HuH-7.5 (cell line): ENCODE results near the gene MAST2.

Experiments
- DNase-seq: peaks from one replicate; pipeline ENCODE4 v3.0.0; 2011; ENCODE audit warnings: low spot score

MAST2 gene

GRCh38 chr1:45982359-45982758, 178.9 kb downstream of the MAST2 start:
- no peak for DNase-seq

GRCh38 chr1:45983967-45984366, 180.6 kb downstream of the MAST2 start:
- no peak for DNase-seq

DNA sequence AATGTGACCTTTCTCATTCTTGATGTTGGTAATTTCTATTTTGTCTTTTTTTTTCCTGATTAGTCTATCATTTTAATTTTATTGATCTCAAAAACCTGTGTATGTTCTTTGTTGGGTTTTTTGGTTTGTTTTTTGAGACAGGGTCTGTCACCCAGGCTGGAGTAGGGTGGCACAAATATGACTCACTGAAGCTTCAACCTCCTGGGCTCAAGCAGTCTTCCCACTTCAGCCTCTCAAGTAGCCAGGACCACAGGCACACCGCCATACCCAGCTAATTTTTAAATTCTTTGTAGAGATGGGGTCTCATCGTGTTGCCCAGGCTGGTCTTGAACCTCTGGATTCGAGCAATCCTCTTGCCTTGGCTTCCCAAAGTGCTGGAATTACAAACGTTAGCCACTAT, 183.8 kb downstream of the MAST2 start:
- DNase-seq = no peak

GRCh38 chr1:45989249-45989648, 185.8 kb downstream of the MAST2 start:
- no peak for DNase-seq

GRCh38 chr1:45994423-45994822, 191.0 kb downstream of the MAST2 start:
- DNase-seq = no peak

DNA sequence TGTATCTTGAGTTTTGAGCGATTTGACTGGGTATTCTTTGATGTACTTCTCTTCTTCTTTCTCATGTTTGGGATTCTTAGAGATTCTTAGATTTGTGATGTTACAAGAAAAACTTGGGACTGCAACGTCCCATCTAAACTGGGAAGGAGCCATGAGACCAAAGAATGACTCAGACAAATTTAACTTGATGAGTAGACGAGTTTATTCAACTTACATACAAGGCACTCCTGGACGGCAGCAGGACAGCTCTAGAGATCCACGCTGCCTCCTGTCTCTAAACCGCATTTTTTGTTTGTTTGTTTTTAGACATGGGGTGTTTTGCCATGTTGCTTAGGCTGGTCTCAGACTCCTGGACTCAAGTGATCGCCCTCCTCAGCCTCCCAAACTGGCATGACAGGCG, 191.9 kb downstream of the MAST2 start:
- DNase-seq = no peak

GRCh38 chr1:45998020-45998617, 194.7 kb downstream of the MAST2 start:
- no peak for DNase-seq

GRCh38 chr1:45999507-45999906, 196.1 kb downstream of the MAST2 start:
- no peak for DNase-seq

DNA sequence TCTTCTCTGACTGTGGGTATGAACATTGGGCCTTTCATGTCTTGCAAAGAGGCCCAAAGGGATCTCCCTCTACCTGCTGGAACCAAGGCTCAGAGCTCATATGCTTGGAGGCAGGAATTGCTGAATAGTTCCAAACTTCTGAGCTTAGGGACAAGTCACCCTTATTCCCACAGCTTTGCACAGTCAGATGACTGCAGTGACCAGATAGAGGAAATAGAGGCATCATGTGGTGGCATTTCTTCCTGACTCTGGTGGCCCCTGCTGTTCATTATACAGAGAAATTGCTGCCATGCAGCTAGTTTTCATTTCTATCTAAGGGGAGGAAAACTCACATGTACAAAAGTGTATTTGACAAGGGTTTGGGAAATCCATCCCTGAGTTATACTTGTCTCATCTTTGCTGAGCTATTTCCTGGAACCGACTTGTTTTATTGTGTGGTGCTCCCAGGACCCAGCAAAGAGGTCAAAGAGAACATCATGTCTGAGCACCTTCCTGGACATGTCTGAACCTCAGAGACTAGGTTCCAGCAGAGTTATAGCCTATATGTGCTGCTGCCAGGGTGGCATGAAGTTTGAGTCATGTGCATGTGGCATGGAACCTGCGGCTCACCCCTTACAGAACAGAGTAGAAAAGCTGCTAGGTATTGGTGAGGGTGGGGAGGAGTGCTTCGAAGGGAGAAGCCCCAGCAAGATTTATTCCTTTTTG, 197.8 kb downstream of the MAST2 start:
- no peak for DNase-seq

DNA sequence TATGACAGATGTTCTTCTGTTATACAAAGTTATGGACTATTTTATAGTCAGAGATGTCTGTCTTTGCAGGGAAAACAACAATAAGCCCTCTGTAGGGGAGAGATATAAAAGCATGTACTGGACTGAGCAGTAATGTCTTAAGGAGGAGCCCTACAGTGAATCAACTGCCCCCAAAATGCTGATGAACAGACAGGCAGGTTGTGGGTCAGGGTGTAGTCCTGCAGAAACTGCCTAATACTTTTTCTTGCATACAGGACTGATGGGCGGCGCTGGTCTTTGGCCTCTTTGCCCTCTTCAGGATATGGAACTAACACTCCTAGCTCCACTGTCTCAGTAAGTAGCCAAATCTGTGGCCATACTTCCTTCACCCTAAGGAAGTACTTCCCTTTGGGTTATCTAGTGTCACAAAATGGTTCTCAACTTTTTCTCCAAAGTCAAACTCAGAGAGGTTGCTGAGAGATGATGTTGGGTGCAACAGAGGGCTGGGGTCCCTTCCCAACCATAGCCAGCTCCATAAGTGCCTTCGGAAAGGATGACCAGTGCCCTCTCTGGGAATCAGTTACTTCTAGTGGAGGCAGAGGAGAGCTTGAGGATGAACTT, 199.2 kb downstream of the MAST2 start:
- DNase-seq = no peak

DNA sequence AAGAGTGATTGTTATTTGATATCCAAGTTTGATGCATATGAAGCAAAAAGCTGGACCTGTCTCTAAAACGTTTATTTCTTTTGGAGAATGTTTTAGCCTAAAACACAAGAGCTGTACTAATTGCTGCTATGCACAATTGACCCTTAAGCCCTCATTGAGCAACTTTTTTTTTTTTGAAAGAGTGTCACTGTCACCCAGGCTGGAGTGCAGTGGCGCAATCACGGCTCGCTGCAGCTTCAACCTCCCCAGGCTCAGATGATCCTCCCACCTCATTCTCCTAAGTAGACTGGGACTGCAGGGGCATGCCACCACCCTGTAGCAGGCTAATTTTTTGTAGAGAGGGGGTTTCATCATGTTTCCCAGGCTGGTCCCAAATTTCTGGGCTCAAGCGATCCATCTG, 199.9 kb downstream of the MAST2 start:
- DNase-seq = no peak

GRCh38 chr1:46004492-46004891, 201.1 kb downstream of the MAST2 start:
- no peak for DNase-seq

DNA sequence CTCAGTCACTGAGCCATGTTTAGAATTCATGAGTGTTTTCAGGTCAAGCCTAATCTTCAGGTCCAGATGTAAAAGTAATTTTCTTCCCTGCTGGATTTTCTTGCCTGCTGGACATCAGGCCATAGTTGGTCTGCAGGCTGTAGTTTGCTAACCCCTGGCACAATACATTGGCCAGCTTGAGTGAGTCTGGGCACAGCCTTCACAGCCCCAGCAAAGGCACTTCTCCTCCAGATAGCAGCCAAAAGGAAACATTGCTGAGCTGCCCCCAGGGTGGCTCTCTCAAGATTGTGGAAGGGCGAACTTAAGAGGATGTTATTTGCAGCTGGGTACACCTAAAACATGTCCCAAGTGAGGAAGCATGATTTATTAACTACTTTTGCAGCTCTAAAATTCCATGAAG, 202.2 kb downstream of the MAST2 start:
- DNase-seq = no peak

GRCh38 chr1:46008585-46008984, 205.2 kb downstream of the MAST2 start:
- no peak for DNase-seq

- DNase-seq = no peak
Measured at GRCh38 chr1:46010611-46011010, 207.2 kb downstream of the MAST2 start.

DNA sequence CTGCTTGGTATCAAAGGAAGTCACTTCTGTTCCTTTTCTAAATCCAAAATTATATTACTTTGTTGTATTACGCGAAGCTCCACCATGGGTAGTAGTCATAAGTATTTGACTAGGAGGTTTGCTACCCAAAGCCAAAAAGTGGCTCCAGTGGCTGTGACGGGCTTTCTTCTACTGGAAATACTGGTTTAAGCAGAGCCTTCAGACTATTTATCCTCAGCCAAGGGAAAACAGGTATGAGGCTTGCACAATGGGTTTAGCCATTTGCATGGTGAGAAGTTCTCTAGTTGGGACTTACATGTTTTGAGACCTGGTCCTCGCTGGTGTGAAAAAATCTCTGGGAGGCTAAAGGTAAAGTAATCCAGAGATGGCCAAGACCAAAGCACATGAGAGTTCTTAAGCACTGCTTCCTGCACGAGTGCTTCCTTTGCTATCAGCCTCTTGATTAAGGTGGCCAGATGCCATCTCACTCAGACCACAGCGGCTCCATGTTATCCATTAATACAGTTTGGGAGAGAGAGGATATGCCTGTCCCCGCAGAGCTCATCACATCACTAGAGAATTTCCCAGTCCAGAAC, 207.8 kb downstream of the MAST2 start:
- no peak for DNase-seq

DNA sequence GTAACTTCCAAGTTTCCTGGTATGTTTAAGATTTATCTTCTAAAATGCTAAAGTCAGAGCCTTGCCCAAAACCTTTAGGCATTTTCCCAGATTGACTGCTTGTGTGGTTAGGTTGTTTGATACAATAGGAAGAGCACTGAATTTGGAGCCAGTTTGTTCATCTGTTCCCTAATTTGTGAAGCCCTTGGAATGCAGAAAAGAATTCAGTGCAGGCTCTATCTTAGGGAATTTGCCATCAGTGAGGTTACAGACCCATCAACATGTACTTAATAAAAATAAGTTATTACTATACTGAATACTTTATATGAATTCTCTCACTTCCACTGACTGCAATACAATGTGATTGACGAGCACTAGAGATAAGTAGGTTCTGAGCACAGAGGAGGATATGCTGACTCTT, 208.8 kb downstream of the MAST2 start:
- no peak for DNase-seq

- DNase-seq = no peak
Measured at GRCh38 chr1:46013581-46013980, 210.2 kb downstream of the MAST2 start.

GRCh38 chr1:46017876-46018503, 214.6 kb downstream of the MAST2 start:
- no peak for DNase-seq

DNA sequence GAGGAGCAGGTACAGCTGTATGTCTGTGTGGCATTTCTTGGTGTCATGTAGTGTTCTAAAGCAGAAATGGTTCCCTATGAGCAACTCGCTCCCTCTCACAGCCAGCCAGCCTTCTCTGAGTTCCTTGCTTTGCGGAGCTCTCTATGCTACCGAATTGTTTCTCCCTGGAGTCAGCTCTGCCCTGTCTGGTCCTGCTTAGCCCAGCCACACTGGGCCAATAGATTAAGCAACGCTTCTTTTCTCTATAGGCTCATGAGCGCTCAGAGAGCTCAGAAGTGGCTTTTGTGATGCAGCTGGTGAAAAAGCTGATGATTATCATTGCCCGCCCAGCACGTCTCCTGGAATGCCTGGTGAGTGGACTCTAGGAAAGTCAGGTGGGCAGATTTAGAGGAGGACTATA, 215.9 kb downstream of the MAST2 start:
- DNase-seq = no peak

GRCh38 chr1:46020010-46020409, 216.6 kb downstream of the MAST2 start:
- no peak for DNase-seq

DNA sequence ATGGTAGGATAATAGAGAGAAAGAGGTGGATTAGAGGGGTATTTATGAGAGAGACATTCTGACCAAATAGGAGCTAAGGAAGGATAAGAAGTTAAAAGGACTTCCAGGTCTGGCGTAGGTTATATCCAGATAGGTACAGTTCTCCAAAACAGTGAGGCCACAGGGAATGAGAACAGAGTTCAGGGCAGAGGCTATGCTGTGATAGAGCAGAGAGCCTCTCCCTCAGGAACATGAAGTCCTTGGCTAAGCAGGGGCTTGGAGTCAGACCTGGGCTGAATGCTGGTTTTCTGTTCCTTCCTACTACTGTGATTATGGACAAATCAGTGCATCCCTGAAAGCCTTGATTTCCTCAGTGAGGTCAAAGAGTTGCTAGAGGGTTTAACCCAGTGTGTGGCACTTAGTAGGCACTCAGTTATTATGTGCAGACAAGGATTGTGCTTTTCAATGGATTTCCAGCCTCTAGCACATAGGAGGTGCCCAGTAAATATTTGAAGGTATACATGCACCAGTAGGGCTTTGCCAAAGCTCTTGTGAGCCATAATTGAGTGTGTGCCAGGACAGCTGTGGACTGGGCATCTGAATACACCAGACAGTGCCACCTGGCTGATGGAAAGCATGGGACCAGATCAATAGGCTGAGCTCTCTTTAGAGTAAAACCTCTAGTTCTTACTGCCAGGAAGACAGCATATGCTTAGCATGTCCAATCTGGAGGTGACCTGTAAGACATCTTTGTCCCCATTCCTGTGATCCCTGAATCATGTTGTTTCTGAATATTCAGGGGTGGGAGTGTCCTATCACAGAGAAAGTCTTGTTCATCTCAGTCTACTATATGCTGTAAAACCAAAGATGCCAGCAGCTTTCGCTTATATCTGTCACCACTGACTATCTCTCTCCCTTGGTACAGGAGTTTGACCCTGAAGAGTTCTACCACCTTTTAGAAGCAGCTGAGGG, 217.9 kb downstream of the MAST2 start:
- DNase-seq = no peak
